NB4 (cell line): ENCODE results near the gene IQCK.

Experiments
- CTCF ChIP-seq: IDR thresholded peaks from one replicate; pipeline ENCODE4 v1.5.1; 2012; ENCODE audit warnings: low read depth, low read length
- MYC ChIP-seq: IDR thresholded peaks from 2 replicates; pipeline ENCODE4 v1.6.1; 2011; ENCODE audit warnings: low read depth, low read length

- TF ChIP-seq CTCF (no peak), MYC (no peak)
These were observed 132.2 kb downstream of the IQCK start for GRCh38 chr16:19850131-19850817.
